ENCODE results near the gene ATP5MK.

Gene ATP5MK

DNA sequence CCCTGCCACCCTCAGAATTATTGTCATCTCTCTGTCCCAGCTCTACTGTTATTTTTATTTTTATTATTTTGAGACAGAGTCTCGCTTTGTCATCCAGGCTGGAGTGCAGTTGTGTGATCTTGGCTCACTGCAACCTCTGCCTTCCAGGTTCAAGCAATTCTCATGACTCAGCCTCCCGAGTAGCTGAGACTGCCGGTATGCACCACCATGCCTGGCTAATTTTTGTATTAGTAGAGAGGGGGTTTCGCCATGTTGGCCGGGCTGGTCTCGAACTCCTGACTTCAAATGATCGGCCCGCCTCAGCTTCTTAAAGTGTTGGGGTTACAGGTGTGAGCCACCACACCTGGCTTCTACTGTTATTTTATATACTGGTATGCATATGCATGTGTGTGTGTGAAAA lies 44.9 kb upstream of the ATP5MK start:
- TF ChIP-seq, protein P1, sequence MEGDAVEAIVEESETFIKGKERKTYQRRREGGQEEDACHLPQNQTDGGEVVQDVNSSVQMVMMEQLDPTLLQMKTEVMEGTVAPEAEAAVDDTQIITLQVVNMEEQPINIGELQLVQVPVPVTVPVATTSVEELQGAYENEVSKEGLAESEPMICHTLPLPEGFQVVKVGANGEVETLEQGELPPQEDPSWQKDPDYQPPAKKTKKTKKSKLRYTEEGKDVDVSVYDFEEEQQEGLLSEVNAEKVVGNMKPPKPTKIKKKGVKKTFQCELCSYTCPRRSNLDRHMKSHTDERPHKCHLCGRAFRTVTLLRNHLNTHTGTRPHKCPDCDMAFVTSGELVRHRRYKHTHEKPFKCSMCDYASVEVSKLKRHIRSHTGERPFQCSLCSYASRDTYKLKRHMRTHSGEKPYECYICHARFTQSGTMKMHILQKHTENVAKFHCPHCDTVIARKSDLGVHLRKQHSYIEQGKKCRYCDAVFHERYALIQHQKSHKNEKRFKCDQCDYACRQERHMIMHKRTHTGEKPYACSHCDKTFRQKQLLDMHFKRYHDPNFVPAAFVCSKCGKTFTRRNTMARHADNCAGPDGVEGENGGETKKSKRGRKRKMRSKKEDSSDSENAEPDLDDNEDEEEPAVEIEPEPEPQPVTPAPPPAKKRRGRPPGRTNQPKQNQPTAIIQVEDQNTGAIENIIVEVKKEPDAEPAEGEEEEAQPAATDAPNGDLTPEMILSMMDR (IDR thresholded peaks at IDR 0.05; ENCODE audit: low read length, missing control alignments): no peak
- H3K4me3 ChIP-seq (replicated peaks; ENCODE audit: low read depth, low read length): no peak overlapping the region
- peak; percentile 17 for DNase-seq (ENCODE audit: low read depth)

- H3K4me3 ChIP-seq (replicated peaks; ENCODE audit: low read depth, low read length): no peak overlapping the region
- TF ChIP-seq, protein P1 (IDR thresholded peaks at IDR 0.05; ENCODE audit: low read length, missing control alignments): no peak
- no peak for DNase-seq (ENCODE audit: low read depth)
Measured at GRCh38 chr10:103440416-103440815, 44.1 kb upstream of the ATP5MK start.

DNA sequence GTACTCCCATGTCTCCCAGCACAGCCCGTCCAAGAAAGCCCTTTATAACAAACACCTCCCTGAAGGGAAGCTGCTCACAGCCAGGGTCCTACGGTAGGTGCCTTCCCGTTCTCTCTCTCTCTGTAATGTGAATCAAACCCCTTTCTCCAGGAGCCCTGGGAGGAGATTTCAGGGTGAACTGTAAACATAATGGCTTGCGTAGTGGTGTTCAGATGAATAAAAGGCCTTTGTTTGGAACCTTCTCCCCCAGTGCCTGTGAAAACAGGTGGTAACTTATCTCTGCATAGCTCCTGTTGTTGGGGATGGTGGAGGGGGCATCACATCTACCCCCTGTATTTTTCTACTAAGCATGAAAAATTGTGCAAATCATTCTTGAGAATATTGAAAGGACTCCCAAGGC lies 43.5 kb upstream of the ATP5MK start:
- no peak for DNase-seq (ENCODE audit: low read depth)
- TF ChIP-seq, protein P1 (IDR thresholded peaks at IDR 0.05; ENCODE audit: low read length, missing control alignments): no peak

DNA sequence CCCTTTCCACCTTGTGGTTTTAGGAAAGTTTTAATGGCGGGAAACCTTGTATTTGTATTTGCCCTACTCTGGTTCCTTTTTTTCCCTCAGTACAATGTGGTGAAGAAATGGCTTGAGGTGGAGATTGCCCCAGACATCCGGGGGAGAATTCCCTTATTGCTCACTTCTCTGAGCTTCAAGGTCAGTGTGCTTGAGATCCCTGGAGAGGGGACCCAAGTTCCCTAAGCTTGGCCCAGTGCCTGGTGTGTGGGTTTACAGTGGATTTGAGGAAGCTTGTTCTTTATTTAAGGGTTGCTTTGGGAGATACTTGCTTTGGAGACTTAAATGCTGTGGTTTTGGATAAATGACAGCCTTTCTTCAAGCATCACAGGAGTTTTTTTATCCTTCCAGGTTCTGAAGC lies 37.6 kb upstream of the ATP5MK start:
- DNase-seq (ENCODE audit: low read depth): peak; percentile 84
- TF ChIP-seq, protein P1 (IDR thresholded peaks at IDR 0.05; ENCODE audit: low read length, missing control alignments): no peak

More for the DNA sequence above, 43.5 kb upstream of the ATP5MK start:
- no peak overlapping the region for H3K4me3 ChIP-seq (replicated peaks; ENCODE audit: low read depth, low read length)

GRCh38 chr10:103431902-103432301 lies 35.6 kb upstream of the ATP5MK start:
- DNase-seq (ENCODE audit: low read depth): no peak
- H3K4me3 ChIP-seq (replicated peaks; ENCODE audit: low read depth, low read length): no peak overlapping the region
- TF ChIP-seq, protein P1 (IDR thresholded peaks at IDR 0.05; ENCODE audit: low read length, missing control alignments): no peak

More for the DNA sequence above, 37.6 kb upstream of the ATP5MK start:
- no peak overlapping the region for H3K4me3 ChIP-seq (replicated peaks; ENCODE audit: low read depth, low read length)

DNA sequence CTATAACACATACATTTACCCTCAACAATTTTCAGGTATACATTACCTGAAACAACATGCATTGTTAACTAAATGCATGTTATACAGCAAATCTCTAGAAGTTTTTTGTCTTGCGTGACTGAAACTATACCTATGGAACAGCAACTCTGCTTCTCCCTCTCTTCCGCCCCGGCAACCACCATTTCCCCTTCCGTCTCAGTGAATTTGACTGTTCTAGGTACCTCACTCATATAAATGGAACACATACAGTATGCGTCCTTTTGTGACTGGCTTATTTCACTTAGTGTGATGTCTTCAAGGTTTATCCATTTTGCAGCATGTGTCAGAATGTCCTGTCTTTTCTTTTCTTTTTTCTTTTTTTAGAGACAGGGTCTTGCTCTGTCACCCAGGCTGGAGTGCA lies 33.4 kb upstream of the ATP5MK start:
- no peak for DNase-seq (ENCODE audit: low read depth)
- TF ChIP-seq, protein P1 (IDR thresholded peaks at IDR 0.05; ENCODE audit: low read length, missing control alignments): no peak
- H3K4me3 ChIP-seq (replicated peaks; ENCODE audit: low read depth, low read length): no peak overlapping the region

- no peak overlapping the region for H3K4me3 ChIP-seq (replicated peaks; ENCODE audit: low read depth, low read length)
- TF ChIP-seq, protein P1 (IDR thresholded peaks at IDR 0.05; ENCODE audit: low read length, missing control alignments): no peak
- no peak for DNase-seq (ENCODE audit: low read depth)
Measured at GRCh38 chr10:103428989-103429643, 32.8 kb upstream of the ATP5MK start.

Data from fibroblast of pulmonary artery (primary cell).